OCI-LY1 (cell line): Measurements from ENCODE around the gene HINT2.

Source experiments
- H2AFZ ChIP-seq: fragments of 200-600 bp; sonication (generic), shearing (Covaris generic); 2 replicates; pipeline ENCODE4 v1.6.0; 2014; ENCODE audit warnings: antibody characterized with exemption, mild to moderate bottlenecking, low read length
- H3F3A ChIP-seq: fragments of 200-600 bp; sonication (generic), shearing (Covaris generic); 2 replicates; pipeline ENCODE4 v1.6.0; 2014; ENCODE audit warnings: mild to moderate bottlenecking, antibody characterized with exemption, low read length, moderate library complexity; ENCODE audit not compliant: insufficient read depth
- H3K27ac ChIP-seq: fragments of 200-600 bp; sonication (generic); 2 replicates; pipeline ENCODE4 v1.5.1; 2014; ENCODE audit warnings: low read length, mixed run types, mild to moderate bottlenecking, low read depth; ENCODE audit not compliant: poor library complexity, severe bottlenecking
- H3K27me3 ChIP-seq: fragments of 200-600 bp; sonication (generic); 2 replicates; pipeline ENCODE4 v1.6.0; 2014; ENCODE audit warnings: antibody characterized with exemption, mild to moderate bottlenecking, low read length, moderate library complexity; ENCODE audit not compliant: insufficient read depth
- H3K36me3 ChIP-seq: fragments of 200-600 bp; sonication (generic); 2 replicates; pipeline ENCODE4 v1.6.1; 2014; ENCODE audit warnings: mild to moderate bottlenecking, antibody characterized with exemption, low read length, moderate library complexity, mixed read lengths; ENCODE audit not compliant: insufficient read depth
- H3K4me1 ChIP-seq: fragments of 200-600 bp; sonication (generic); 2 replicates; pipeline ENCODE4 v1.5.1; 2014; ENCODE audit warnings: mild to moderate bottlenecking, low read length, moderate library complexity; ENCODE audit not compliant: insufficient read depth, severe bottlenecking
- H3K4me2 ChIP-seq: fragments of 200-600 bp; sonication (generic), shearing (Covaris generic); 2 replicates; pipeline ENCODE4 v1.6.1; 2014; ENCODE audit warnings: low read length
- H3K4me3 ChIP-seq: fragments of 200-600 bp; sonication (generic); 2 replicates; pipeline ENCODE4 v1.5.1; 2014; ENCODE audit warnings: low read length, low read depth, mild to moderate bottlenecking, mixed read lengths; ENCODE audit not compliant: poor library complexity, severe bottlenecking
- H3K79me2 ChIP-seq: fragments of 200-600 bp; shearing (Covaris generic); 2 replicates; pipeline ENCODE4 v1.6.1; 2016; ENCODE audit warnings: mixed run types, low read length, mixed read lengths; ENCODE audit not compliant: insufficient read depth
- H3K9ac ChIP-seq: fragments of 200-600 bp; sonication (generic), shearing (Covaris generic); 2 replicates; pipeline ENCODE4 v1.6.1; 2014; ENCODE audit warnings: mild to moderate bottlenecking, low read length, mixed read lengths
- H3K9me2 ChIP-seq: fragments of 200-600 bp; sonication (generic), shearing (Covaris generic); 2 replicates; pipeline ENCODE4 v1.6.1; 2014; ENCODE audit warnings: low read depth, mild to moderate bottlenecking, low read length, mixed read lengths
- H3K9me3 ChIP-seq: fragments of 200-600 bp; shearing (Covaris generic); 2 replicates; pipeline ENCODE4 v1.6.1; 2014; ENCODE audit warnings: low read length, mixed read lengths
- H4K20me1 ChIP-seq: fragments of 200-600 bp; sonication (generic), shearing (Covaris generic); 2 replicates; pipeline ENCODE4 v1.6.0; 2016; ENCODE audit warnings: mild to moderate bottlenecking, low read length; ENCODE audit not compliant: insufficient read depth
- EZH2 ChIP-seq: fragments of 200-600 bp; sonication (generic), shearing (Covaris generic); IDR thresholded peaks from 2 replicates; pipeline ENCODE4 v1.8.0; 2017; ENCODE audit warnings: borderline replicate concordance, mixed run types, mild to moderate bottlenecking, antibody characterized with exemption, low read length, moderate library complexity, mixed read lengths
- TF ChIP-seq, protein P1 (sequence below): fragments of 200-600 bp; sonication (generic), shearing (Covaris generic); IDR thresholded peaks from 2 replicates; pipeline ENCODE4 v1.5.1; 2017; ENCODE audit warnings: mild to moderate bottlenecking, antibody characterized with exemption, low read length, moderate library complexity, mixed read lengths

Gene HINT2

GRCh38 chr9:35763181-35763580, 51.7 kb downstream of the HINT2 start:
- Histone ChIP-seq H3K79me2 (no peaks in the 10 kb centered on the region), H3K4me2 (no peak overlapping the region)

More at GRCh38 chr9:35763181-35763580, 51.7 kb downstream of the HINT2 start:
- Histone ChIP-seq H3K9ac (no peak overlapping the region), H3K9me3 (no peaks in the 10 kb centered on the region), H3K4me3 (no peak overlapping the region), H2AFZ (no peak overlapping the region), H4K20me1 (no peaks in the 10 kb centered on the region), H3K9me2 (no peaks in the 10 kb centered on the region), H3K27me3 (no peaks in the 10 kb centered on the region), H3K36me3 (peaks cover 8% of the 10 kb centered on the region; the same call in 1 of the 2 replicates), H3K4me1 (peaks cover 10% of the 10 kb centered on the region), H3F3A (no peaks in the 10 kb centered on the region), H3K27ac (no peak overlapping the region)
- TF ChIP-seq, protein P1, sequence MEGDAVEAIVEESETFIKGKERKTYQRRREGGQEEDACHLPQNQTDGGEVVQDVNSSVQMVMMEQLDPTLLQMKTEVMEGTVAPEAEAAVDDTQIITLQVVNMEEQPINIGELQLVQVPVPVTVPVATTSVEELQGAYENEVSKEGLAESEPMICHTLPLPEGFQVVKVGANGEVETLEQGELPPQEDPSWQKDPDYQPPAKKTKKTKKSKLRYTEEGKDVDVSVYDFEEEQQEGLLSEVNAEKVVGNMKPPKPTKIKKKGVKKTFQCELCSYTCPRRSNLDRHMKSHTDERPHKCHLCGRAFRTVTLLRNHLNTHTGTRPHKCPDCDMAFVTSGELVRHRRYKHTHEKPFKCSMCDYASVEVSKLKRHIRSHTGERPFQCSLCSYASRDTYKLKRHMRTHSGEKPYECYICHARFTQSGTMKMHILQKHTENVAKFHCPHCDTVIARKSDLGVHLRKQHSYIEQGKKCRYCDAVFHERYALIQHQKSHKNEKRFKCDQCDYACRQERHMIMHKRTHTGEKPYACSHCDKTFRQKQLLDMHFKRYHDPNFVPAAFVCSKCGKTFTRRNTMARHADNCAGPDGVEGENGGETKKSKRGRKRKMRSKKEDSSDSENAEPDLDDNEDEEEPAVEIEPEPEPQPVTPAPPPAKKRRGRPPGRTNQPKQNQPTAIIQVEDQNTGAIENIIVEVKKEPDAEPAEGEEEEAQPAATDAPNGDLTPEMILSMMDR, result no peak
- no peak for TF ChIP-seq EZH2
